GM19452 (cell line): Measurements from ENCODE around the gene MT1B.

Experiments used
- ATAC-seq: cut with Tn5 transposase; IDR thresholded peaks from one replicate; pipeline ENCODE4 v1.9.1; 2021; ENCODE audit not compliant: unreplicated experiment

The MT1B gene

DNA sequence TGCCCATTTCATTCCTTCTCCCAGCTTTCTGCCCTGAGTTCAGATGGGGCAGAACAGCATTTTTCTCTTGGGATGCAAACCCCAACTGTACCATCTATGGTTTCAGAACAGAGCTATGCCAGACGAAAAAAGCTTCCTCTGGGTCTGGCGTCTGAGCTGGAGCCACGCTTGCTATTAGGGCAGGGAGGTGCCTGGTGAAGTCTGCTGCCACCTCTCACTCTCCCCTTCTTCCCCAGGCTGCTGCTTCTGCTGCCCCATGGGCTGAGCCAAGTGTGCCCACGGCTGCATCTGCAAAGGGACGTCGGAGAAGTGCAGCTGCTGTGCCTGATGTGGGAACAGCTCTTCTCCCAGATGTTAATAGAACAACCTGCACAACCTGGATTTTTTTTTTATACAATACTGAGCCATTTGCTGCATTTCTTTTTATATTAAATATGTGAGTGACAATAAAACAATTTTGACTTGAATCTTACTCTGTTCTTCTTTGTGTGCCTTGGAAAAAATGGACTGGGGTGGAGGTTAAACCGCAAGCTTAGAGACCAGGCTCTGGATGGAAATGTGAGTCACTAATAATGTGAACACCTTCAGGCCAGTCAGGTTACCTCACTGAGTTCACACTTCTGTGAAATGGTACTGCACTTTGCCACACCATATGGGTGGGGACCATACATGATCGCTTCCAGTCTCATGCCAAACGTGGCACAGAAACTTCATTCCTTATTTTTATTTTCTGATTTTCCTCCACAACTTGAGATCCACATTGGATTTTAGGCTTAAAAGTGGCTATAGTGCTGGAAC is 14.9 kb upstream of the MT1B start:
- no peak for ATAC-seq

- ATAC-seq = no peak
Observed at GRCh38 chr16:56637814-56638750, 13.6 kb upstream of the MT1B start, which contains the start of gene MT1A. Gene MT1A (plus strand): TSS chr16:56638666. CDS start chr16:56638739, 73 bp downstream.

DNA sequence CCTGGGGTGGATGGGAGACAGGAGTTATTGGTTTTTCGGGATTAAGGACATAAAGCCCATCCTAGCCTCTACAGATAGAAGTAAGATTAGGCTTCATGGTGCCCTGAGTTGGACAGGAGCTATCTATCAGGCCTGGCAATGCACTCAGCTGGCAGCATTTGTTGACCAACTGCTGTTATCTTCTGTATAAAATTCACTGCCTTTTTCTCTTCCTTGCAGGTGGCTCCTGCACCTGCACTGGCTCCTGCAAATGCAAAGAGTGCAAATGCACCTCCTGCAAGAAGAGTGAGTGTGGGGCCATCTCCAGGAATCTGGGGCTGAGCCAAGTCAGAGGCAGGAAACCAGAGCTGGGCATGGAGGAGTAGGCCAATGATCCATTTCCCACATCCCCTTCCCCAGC is 12.6 kb upstream of the MT1B start:
- ATAC-seq = no peak

DNA sequence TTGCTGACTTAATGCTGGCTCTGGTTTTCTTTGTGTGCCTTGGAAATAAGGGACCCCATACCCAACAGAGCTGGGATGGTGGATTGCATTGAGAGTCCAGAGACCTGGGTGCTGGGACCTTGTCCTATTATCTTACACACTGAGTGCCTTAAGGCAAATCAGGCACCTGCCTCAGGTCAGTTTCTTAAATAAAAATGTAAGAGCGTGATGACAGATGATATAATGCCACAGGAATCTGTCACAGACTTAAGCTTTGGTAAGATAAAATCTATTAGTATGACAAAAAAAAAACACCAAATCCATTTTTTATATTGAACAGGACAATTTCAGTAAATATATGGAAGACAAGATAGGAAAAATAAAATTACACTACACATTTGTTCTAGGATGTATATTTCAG is 11.6 kb upstream of the MT1B start:
- ATAC-seq = no peak

GRCh38 chr16:56641166-56641565 is 10.5 kb upstream of the MT1B start:
- ATAC-seq = no peak

- ATAC-seq = no peak
Observed at GRCh38 chr16:56643080-56643778, 8.5 kb upstream of the MT1B start.

- no peak for ATAC-seq
Observed at GRCh38 chr16:56643833-56644232, 7.9 kb upstream of the MT1B start.

DNA sequence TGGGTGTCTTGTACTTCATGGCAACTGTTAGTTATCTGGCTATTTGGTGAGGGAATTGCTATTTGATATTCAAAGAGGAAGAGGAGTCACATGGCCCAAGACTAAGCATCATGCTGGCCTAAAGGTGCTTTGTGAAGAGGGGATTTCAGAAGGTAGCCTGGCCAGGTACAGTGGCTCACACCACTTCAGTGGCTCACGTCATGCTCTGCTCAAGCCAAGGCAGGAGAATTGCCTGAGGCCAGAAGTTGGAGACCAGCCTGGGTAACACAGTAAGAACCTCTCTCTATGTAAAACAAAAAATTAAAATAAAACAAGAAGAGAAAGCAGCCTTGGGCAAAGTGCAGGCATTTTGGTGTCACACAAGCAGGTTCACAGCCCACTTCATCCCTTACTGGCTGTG is 6.4 kb upstream of the MT1B start:
- ATAC-seq = no peak

DNA sequence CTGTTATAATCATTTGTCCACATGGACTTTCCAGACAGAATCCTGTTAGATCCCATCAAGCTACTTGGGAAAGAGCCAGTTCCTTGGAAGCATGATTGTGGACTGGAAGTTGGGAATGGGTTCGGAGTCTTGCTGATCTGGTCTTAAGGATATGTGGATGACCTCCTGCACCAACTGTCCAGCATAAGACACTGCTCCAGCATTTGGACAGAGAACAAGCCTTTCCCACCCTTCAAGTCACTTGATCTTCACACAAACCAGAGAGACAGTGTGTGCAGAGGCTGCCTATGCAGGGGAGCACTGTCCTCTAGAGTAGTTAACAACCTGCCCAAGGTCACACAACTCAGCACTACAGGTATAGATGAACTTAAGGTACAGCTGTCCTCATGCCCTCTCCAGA is 5.8 kb upstream of the MT1B start:
- no peak for ATAC-seq

DNA sequence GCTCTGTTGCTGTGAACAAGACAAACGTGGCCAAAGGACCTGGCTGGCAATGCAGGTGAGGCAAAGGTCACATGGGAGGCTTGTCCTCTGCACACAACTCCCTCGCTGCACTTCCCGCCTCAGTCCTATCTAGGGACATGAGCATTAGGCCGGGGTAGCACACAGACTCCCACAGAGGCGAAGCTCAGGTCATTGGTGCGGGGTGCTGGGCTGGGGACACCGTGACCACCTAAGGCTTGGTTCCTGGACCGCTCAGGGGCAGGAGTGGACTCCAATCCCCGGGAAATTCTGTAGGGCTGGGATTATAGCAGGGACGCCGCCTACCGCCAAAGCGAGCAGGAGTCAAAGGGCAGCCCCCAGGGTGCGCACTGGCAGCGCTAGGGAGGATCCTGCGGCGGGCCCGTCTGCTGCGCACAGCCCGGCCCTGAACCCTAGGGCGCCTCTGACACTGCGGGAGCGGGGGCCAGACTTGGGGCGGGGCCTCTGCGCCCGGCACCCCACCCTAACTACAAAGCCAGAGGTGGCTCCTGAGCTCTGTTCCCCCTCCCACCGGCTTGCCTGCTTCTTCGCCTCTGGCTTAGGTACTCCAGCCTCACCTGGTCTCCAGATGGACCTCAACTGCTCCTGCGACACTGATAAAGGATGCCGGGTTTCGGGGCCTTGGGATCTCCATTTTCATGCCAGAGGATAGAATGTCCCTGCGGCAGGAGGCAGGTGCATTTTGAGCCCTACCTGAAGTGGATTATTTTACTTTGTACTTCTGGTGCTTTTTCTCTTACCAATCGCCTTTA is 3.9 kb upstream of the MT1B start:
- ATAC-seq = no peak

GRCh38 chr16:56649271-56649670 is 2.4 kb upstream of the MT1B start:
- ATAC-seq = no peak

DNA sequence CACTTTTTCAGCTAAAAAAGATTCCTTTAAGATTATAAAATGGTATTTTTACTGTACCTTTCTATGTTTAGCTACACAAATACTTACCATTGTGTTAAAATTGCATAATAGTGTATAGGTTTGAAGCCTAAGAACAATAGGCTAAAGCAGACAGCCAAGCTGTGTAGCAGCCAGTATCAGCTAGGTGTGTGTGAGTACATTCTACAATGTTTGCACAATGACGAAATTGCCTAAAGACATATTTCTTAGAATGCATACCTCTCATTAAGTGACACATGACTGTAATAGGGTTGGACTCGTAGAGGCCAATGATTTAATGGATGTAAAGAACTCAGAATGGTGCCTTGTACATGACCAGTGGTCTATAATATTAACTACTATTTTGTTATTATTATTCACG is 1.9 kb upstream of the MT1B start:
- ATAC-seq = no peak

DNA sequence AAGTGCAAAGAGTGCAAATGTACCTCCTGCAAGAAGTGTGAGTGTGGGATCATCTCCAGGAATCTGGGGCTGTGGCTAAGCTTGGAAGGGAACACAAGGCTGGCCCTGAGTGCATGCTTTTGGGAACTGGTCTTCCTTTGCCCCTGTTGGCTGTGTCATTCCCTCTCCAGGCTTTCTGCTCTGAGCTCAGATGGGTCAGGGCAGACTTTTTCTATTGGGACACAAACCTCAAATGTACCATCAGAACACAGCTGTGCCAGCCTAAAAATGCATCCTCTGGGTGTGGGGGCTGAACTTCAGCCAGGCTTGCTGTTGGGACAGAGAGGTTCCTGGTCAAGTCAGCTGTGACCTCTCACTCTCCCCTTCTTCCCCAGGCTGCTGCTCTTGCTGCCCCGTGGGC is 914 bp downstream of the MT1B start:
- no peak for ATAC-seq

DNA sequence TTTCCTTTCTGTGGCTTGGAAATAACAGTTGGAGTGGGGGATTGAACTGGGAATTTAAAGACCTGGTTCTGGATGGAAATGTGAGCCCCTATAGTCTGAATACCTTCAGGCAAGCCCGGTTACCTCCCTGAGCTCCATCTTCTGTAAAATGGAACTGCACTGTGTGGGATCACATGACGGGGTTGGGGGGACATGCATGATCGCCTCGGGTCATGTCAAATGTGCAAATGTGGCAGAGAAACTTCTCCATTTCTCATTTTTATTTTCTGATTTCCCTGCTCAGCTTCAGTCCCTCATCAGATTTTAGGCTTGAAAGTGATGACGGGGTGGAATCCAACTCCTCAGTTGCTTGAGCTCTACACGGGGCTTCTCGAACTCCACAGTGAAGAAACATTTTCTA is 1.5 kb downstream of the MT1B start:
- ATAC-seq = no peak

DNA sequence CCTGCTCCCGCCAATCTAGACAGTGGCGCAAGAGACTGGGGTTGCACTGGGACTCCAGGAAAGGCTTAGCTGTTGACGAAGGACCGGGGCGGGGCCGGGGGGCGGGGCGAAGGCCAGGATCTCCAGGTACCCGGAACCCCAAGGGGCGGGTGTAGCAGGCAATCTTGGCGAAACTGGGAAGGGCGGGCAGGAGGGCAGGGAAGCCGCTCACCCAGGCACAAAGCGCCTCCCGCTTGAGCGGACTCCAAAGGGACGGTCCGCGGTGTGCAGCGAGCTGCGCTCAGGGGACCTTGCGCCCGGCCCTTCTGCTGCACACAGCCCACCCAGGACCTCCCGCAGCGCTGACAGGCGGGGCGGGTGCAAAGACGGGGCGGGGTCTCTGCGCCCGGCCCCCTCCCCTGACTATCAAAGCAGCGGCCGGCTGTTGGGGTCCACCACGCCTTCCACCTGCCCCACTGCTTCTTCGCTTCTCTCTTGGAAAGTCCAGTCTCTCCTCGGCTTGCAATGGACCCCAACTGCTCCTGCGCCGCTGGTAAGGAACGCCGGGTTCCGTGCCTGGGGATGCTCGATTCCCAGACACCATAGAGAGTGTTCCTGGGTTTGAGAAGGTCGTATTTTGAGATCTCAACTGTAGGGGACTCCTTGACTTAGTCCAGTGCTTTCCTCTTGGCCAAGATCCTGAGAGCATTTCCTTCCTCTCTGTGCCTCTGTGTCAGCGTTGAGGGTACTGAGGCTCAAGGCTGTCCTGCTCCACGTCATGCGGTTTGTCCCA is 6.1 kb downstream of the MT1B start, which contains the start of gene MT1F:
Gene MT1F (plus strand): TSS at position 405 of the 772 bp plus-strand sequence. CDS start 100 bp downstream, at position 505.
- no peak for ATAC-seq

GRCh38 chr16:56658327-56658875 is 6.7 kb downstream of the MT1B start:
- ATAC-seq = no peak

GRCh38 chr16:56662357-56663354 is 11.0 kb downstream of the MT1B start:
- no peak for ATAC-seq

DNA sequence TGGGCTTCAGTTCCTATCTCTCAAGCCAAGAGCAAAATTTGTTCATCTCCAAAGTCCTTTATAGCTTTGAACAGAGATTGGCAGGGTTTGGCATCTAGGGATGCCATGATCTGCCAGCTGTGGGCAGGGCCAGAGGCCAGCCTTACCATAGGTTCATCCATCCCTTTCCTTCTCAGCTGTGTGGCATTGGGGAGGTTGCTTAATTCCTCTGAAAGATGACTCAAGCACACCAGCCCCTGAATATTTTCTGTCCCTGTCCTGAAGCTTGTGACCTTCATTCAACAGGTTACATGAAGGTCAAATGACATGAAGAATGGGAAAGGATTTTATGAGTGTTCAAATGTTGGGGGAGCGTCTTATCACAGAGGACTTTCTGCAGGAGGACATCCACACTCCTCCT is 12.8 kb downstream of the MT1B start:
- ATAC-seq = no peak
